NCI-H1048 (cell line): ENCODE data around the gene GSTM4.

Experiments used
- DNase-seq: peaks from one replicate; lab custom pipeline; 2025; lab: John Stamatoyannopoulos, UW

The GSTM4 gene

DNA sequence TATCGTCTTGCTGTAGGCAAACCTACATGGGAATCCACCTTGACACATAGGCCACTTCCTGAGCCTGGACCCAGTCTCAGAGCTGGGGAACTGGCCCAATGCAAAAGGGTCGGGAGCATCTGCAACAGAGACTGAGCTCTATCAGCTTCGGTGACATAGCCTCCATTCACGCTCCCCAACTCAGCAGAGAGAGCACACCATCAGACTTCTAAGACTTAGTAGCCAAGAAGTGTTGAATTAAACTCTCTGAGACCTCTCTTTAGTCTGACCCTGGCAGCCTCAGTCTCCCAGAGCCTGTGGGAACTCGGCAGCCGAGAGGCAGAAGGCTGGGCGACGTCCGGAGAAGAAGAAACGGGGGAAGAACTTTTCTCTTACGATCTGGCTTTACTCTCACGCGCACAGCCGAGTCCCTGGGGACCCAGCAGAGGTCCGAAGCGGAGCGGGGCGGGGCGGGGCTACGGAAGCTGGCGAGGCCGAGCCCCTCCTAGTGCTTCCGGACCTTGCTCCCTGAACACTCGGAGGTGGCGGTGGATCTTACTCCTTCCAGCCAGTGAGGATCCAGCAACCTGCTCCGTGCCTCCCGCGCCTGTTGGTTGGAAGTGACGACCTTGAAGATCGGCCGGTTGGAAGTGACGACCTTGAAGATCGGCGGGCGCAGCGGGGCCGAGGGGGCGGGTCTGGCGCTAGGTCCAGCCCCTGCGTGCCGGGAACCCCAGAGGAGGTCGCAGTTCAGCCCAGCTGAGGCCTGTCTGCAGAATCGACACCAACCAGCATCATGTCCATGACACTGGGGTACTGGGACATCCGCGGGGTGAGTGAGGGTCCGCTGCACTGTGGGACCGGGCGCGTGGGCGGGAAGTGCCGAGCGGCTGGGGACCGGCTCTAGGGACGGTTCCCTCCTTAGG lies at the start of gene GSTM4:
Gene GSTM4, plus strand, starts transcription at position 485 of the 905 bp plus-strand sequence. Its CDS starts 291 bp downstream, at position 776.
- no peak for DNase-seq

GRCh38 chr1:109609881-109610280 lies 46.0 kb upstream of the GSTM4 start:
- no peak for DNase-seq

DNA sequence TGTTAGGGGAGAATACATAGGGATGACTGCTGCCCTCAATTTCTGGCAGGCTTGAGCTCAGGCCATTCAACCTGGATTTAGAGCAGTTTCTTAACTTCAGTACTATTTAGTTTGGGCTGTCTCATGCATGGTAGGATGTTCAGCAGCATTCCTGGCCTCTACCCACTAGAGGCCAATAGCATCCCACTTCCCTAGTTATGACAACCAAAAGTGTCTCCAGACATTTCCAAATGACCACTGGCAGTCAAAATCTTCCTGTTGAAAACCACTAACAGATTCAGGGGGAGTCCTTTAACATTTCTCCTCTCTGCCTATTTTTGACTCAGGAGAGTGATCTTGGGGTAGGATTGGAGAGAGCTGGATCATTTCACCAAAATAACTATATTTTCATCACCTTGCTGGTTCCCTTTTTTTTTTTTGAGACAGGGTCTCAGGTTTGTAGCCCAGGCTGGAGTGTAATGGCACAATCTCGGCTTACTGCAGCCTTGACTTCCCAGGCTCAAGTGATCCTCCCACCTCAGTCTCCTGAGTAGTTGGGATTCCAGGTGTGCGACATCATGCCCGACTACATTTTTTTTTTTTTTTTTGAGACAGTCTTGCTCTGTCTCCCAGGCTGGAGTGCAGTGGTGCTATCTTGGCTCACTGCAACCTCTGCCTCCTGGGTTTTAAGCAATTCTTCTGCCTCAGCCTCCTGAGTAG lies 45.1 kb upstream of the GSTM4 start:
- no peak for DNase-seq

DNA sequence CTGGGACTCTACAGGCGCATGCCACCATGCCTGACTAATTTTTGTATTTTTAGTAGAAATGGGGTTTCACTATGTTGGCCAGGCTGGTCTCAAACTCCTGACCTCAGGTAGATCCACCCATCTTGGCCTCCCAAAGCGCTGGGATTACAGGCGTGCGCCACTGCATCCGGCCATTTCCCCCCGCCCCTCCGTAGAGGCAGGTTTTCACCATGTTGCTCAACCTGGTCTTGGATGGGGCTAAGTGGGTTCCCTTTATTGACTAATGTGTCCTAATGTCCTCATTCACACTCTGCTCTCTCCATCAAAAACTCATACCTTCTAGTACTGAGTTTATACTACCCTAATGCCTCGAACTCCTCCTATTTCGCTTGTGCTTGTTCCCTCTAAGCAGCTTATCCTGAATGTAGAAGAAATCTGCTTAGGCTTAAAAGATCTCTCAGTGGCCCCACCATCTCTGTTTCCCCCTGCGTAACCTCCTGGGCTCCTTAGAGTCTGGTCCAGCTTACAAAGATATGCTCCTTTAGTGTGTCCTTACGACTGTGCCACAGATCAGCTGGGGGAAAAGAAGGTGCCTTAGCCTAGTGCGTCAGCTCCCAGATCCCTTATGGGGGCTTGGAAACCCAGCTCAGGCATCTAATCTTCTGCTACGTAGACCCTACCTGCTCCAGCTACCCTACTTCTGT lies 44.5 kb upstream of the GSTM4 start:
- DNase-seq, result no peak

GRCh38 chr1:109613361-109614147 lies 42.3 kb upstream of the GSTM4 start:
- no peak for DNase-seq

DNA sequence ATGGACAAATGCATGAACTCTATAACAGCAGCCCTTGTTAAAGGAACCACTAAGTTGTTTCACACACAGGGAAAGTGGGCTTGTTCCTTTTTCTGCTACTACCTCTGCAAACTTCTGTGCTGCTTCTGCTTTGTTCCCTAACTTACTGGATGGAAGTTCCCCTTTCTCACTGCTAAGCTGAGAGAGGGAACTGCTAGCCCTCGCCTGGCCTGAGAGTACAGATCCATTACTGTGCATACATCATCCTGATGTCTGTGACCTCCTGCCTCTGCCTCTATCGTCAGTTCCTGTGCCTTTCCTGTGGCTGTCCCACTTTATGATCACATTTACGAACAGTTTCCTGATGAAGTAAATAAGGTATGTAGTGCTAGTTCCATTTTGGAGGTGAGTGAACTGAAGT lies 40.0 kb upstream of the GSTM4 start:
- DNase-seq, result no peak

DNA sequence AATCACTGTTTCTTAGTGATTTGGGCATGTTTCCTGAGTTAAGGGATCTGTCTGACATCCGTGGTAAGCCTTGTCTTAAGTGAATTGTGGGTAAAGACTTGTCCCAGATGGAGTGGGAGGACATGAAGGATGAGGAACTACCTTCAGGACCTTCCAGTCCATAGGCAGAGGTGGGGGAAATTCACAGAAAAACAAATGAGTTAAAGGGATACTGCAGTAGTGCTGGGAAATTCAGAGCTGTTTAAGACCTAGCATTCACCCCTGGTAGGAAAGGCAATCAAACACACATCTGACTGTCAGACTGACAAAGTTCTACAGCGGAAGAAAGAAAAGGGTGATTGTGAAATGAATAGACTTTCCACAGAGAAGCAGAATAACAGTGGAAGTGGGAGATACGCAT lies 39.5 kb upstream of the GSTM4 start:
- DNase-seq, result no peak

DNA sequence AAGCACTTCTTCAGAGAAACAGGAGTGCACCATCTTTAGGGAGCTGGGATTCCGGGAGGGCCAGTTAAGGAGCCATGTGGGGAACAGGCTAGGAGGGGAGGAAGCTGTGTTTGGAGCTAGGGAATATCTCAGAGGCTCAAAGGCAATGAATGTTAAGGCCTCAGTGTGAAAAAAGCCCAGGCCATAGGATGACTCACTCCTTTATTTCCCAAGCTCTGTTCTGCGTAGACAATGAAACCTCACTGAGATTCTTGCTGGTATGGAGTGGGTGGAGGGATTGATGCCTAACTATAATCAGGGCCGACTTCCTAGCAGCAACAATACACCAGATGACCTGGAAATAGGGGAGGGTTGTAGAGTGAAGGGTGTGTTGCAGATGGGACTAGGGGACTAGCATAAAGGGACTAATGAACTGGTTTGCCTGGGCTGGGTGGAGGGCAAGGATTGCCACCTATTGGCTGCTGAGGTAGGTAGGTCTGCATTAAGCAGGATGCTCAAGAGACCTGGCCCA lies 38.6 kb upstream of the GSTM4 start:
- no peak for DNase-seq

DNA sequence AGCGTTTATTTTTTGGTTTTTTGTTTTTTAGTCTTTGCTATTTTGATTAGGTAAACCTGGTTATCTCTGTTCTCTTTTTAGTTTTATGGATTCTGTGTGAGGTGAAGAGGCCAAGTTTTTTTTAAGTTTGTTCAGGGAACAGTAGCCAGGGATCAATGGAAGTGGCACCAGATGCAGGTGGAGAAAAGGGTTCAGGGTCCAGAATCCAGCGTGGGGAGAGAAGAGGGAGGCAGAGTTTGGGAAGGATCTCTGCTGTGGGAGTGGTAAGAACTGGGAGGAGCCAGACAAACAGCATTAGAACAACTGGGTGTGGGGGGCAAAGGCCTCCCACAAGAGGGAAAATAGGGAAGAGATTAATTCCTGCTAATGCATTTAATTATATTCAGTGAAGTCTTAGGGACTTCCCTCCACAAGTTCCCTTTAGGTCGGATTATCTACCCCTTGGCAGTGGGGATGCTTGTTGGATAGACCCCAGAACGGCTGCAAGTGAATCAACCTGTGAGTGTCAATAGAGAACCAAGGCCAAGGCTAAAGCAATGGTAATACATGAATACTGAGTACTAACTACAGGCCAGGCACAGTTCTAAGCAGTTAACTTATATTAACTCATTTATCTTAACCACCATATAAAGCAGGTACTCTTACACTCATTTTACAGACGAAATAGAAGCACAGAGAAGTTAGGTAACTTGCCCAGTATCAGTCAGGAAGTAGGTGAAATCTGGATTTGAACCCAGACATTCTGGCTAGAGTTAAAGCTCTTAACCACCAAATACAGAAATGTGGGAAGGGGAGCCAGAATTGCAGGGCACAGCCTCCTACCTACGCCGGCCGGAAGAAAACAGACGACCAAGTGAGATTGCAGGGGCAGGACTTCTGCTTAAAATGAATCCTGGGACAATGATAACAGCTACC lies 37.0 kb upstream of the GSTM4 start:
- no peak for DNase-seq

DNA sequence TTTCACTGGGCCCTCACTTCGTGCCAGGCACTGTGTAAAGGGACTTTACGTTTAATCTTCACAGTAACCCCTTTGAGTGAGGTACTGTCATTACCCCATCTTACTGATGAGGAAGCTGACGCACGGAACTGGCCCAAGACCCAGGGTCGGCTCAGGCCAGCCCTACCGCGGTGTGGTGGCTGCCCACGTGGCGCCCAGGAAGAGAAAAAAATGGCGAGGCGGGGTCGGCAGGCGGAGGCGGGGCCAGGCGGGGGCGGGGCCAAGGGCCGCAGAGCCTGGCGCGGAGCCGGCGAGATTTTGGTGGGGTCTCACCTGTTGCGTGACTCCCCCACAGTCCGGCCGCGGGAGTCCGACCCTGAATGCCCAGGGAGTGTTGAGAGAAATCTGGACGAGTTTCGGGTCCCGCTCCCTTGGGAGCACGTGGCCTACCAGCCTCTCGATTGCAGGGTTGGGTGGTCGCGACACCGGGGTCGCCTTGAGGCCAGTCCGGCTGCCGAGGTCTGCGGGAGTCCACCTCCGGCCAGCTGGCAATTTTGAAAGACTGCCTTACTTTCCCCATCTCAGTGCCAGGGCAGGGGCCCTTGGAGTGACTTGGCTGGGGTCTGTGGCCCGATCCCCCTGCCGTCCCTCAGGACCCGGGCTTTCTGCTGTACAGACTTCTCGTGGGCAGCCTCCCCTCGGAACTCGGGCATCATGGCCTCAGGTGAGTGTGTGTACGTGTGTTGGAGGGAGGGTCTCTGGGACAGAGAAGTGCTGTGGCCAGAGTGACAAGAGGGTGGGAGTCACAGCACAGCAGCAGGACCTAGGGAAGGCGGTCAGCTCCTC lies 36.1 kb upstream of the GSTM4 start, which contains the start of the genes AMPD2 and GNAT2:
Gene AMPD2, plus strand, starts transcription at position 262 of the 825 bp plus-strand sequence. CDS start 1,339 bp downstream, outside the sequence.
Gene GNAT2, minus strand, starts transcription at position 41 of the 825 bp plus-strand sequence. CDS start 6,746 bp downstream, outside the sequence.
- no peak for DNase-seq

DNA sequence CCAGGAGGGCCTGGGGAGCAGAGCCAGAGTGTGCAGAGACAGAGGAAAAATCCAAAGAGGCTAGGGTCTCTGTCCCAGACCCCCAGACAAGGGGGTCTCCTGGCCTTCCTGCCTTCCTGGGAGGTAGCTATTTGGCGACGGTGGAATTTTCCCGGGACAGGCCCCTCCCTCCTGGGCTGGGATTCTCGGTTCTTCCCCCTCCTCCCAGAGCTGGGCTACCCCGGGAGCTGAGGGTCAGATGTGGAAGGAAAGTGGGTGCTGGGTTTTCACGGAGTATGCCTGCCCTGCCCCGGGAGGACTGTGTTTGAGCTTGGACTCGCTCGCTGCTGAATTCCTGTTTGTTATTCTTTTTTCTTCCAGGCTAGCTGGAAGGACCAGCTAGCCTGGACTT lies 35.5 kb upstream of the GSTM4 start:
- no peak for DNase-seq

- peak; percentile 61 for DNase-seq
These were observed 35.0 kb upstream of the GSTM4 start for GRCh38 chr1:109620841-109621286.

- no peak for DNase-seq
These were observed 34.3 kb upstream of the GSTM4 start for GRCh38 chr1:109621379-109622136.

DNA sequence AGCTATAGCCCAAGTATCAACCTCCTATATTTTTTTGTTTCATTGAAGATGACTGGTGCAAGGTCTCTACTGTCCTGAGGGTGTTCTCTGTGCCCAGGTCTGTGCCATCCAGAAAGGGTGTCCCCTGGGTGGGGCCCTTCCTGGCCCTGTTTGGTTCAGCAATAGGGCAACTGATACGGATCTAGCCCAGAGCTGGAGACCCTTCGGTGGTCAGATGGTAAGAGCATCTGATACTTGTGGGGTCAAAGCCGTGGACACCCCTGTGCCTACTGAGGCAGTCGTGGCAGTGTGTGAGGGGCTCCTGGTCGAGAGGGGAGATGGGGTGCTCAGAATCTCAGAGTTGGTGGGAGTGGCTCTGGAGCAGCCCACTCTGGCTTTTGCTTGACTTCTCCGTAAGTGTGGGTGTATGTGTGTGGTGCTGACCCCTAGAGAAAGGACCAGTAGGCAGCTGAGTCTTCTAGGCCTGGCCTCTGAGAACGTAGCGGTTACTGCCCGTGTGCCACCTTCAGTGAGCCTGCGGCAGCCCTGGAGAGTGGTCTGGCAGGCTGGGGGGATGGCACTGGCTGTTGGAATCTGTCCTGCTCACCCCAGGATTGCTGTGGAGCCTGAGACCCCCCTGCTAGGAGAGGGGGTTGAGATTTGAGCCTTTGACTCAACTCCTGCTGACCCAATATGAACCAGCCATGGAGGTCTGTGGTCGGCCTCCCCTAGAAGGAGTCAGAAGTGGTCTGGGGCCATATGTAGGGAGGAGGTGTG lies 33.6 kb upstream of the GSTM4 start:
- DNase-seq, result no peak

GRCh38 chr1:109622895-109623294 lies 33.0 kb upstream of the GSTM4 start:
- no peak for DNase-seq

DNA sequence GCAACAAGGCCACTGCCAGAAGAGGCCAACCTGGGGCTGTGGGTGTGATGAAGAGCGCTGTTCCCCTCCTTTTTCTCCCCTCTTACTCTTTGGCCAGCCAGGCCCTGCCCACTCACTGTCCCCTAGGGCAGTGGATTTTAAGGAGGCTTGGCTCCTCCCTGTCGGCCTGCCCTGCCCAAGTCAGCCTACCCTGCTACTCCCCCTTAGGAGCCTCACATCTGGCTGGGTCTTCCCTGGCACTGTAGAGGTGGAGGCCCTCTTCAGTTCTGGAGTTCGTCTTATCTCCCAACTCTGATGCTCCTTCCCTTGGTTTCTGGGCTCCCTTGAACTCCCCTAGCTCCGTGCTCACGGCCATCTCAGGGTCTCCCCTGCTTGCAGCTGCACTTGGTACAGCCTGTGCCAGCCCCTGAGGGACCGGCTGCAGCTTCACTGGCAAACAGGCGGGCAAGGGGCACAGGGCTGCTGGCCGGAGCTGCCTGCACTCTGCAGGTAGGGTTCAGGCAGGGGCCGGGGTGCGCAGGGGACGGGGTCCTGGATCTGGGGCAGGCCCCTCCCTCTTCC lies 32.2 kb upstream of the GSTM4 start:
- DNase-seq, result no peak

GRCh38 chr1:109624201-109625010 lies 31.5 kb upstream of the GSTM4 start:
- DNase-seq, result no peak
